IMR-90 (cell line): Measurements from ENCODE around the gene ZNF341.
A peak's percentile ranks its signal among the peaks of the same experiment; 100 is the strongest.

ENCODE experiments used
- BHLHE40 ChIP-seq: fragments of 150-350 bp; IDR thresholded peaks from 2 replicates; pipeline ENCODE4 v1.6.1; 2016; ENCODE audit warnings: mild to moderate bottlenecking, low read depth, low read length
- CEBPB ChIP-seq: IDR thresholded peaks from 2 replicates; pipeline ENCODE4 v1.6.1; 2012; ENCODE audit warnings: low read depth, low read length, improper control_type of control experiment
- MAFK ChIP-seq: IDR thresholded peaks from 2 replicates; pipeline ENCODE4 v1.6.1; 2012; ENCODE audit warnings: low read depth, low read length, improper control_type of control experiment
- MAZ ChIP-seq: IDR thresholded peaks from 2 replicates; pipeline ENCODE4 v1.6.1; 2012; ENCODE audit warnings: low read depth, mild to moderate bottlenecking, low read length, improper control_type of control experiment, moderate library complexity, borderline replicate concordance
- MXI1 ChIP-seq: IDR thresholded peaks from 2 replicates; pipeline ENCODE4 v1.6.1; 2012; ENCODE audit warnings: low read depth, mild to moderate bottlenecking, low read length, moderate library complexity, borderline replicate concordance
- POLR2A ChIP-seq: IDR thresholded peaks from 2 replicates; pipeline ENCODE4 v1.6.1; 2012; ENCODE audit warnings: mild to moderate bottlenecking, low read depth, low read length
- RAD21 ChIP-seq: IDR thresholded peaks from 2 replicates; pipeline ENCODE4 v1.6.1; 2012; ENCODE audit warnings: low read length, improper control_type of control experiment
- RCOR1 ChIP-seq: IDR thresholded peaks from 2 replicates; pipeline ENCODE4 v1.6.1; 2012; ENCODE audit warnings: mild to moderate bottlenecking, low read length, improper control_type of control experiment; ENCODE audit not compliant: insufficient replicate concordance
- RFX5 ChIP-seq: IDR thresholded peaks from 2 replicates; pipeline ENCODE4 v1.8.0; 2012; ENCODE audit warnings: low read depth, mild to moderate bottlenecking, low read length, moderate library complexity
- SMC3 ChIP-seq: fragments of 150-350 bp; IDR thresholded peaks from 2 replicates; pipeline ENCODE4 v1.6.1; 2016; ENCODE audit warnings: low read depth, mild to moderate bottlenecking, antibody characterized with exemption, low read length, moderate library complexity
- TF ChIP-seq, protein P1 (sequence below): conservative IDR thresholded peaks from 2 replicates; pipeline ENCODE4 v1.5.1; 2012; ENCODE audit warnings: mild to moderate bottlenecking, low read depth, low read length, improper control_type of control experiment
- TF ChIP-seq, protein P2 (sequence below): fragments of 150-350 bp; IDR thresholded peaks from 2 replicates; pipeline ENCODE4 v1.6.1; 2016; ENCODE audit warnings: low read depth, mild to moderate bottlenecking, low read length, moderate library complexity, borderline replicate concordance
- TF ChIP-seq, protein P3 (sequence below): fragments of 150-350 bp; IDR thresholded peaks from 2 replicates; pipeline ENCODE4 v1.6.1; 2017; ENCODE audit warnings: mild to moderate bottlenecking, antibody characterized with exemption, low read length, low read depth

DNA sequence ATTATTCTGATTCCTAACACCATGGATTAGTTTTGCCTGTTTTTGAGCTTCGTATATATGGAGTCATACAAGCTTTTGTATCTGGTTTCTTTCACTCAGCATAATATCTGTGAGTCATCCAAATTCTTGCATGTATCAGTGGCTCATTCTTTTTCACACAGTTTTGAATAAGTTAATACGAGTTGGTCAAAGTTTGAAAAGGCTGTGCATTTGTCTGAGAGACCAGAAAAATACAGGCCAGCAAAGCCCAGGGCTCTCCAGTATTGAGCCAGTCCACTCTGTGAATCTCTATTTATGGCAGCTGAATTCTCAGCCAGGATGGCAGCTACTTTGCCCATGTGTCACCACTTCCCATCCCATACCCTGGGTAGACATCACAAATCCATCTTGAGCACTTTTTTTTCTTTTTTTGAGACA is 72.1 kb downstream of the ZNF341 start:
- TF ChIP-seq, protein P1, sequence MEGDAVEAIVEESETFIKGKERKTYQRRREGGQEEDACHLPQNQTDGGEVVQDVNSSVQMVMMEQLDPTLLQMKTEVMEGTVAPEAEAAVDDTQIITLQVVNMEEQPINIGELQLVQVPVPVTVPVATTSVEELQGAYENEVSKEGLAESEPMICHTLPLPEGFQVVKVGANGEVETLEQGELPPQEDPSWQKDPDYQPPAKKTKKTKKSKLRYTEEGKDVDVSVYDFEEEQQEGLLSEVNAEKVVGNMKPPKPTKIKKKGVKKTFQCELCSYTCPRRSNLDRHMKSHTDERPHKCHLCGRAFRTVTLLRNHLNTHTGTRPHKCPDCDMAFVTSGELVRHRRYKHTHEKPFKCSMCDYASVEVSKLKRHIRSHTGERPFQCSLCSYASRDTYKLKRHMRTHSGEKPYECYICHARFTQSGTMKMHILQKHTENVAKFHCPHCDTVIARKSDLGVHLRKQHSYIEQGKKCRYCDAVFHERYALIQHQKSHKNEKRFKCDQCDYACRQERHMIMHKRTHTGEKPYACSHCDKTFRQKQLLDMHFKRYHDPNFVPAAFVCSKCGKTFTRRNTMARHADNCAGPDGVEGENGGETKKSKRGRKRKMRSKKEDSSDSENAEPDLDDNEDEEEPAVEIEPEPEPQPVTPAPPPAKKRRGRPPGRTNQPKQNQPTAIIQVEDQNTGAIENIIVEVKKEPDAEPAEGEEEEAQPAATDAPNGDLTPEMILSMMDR: no peak
- TF ChIP-seq MXI1 (no peak), POLR2A (no peak), BHLHE40 (peak; percentile 29; the same call in 1 of the 2 replicates), SMC3 (no peak), CEBPB (peak; percentile 43; the same call in 1 of the 2 replicates), RCOR1 (no peak), MAZ (no peak), RAD21 (no peak), RFX5 (no peak), MAFK (peak; percentile 79)
- TF ChIP-seq, protein P2, sequence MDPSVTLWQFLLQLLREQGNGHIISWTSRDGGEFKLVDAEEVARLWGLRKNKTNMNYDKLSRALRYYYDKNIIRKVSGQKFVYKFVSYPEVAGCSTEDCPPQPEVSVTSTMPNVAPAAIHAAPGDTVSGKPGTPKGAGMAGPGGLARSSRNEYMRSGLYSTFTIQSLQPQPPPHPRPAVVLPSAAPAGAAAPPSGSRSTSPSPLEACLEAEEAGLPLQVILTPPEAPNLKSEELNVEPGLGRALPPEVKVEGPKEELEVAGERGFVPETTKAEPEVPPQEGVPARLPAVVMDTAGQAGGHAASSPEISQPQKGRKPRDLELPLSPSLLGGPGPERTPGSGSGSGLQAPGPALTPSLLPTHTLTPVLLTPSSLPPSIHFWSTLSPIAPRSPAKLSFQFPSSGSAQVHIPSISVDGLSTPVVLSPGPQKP: no peak
- TF ChIP-seq, protein P3, sequence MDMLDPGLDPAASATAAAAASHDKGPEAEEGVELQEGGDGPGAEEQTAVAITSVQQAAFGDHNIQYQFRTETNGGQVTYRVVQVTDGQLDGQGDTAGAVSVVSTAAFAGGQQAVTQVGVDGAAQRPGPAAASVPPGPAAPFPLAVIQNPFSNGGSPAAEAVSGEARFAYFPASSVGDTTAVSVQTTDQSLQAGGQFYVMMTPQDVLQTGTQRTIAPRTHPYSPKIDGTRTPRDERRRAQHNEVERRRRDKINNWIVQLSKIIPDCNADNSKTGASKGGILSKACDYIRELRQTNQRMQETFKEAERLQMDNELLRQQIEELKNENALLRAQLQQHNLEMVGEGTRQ: no peak
